SK-N-SH (cell line): Measurements from ENCODE around the gene VIPR2. TPM values are rescaled to one million over a fixed set of nuclear protein-coding genes. Genes with fewer than 3 reads are reported as not detected.

Experiments
- CTCF ChIA-PET: fragments of 300-600, 350-600 bp; formaldehyde crosslinking; extraction: SDS; loops from one replicate; lab custom pipeline; 2021; lab: Yijun Ruan, JAX
- POLR2A ChIA-PET: fragments of 350-600 bp; sonication (Branson Sonifier 250); formaldehyde crosslinking; extraction: SDS; loops from one replicate; lab custom pipeline; 2020; ENCODE audit warnings: antibody characterized with exemption, inconsistent platforms; lab: Yijun Ruan, JAX
- DNase-seq: peaks from one replicate; pipeline ENCODE4 v3.0.0; 2012
- H2AFZ ChIP-seq: fragments of 200-600 bp; sonication (generic); 2 replicates; pipeline ENCODE4 v1.8.1; 2016; ENCODE audit warnings: antibody characterized with exemption, mild to moderate bottlenecking, low read depth
- H3F3A ChIP-seq: fragments of 200-600 bp; sonication (generic); replicated peaks from 2 replicates; pipeline ENCODE3; 2016; ENCODE audit warnings: antibody characterized with exemption, mild to moderate bottlenecking; ENCODE audit not compliant: insufficient read depth
- H3K27ac ChIP-seq, 2 experiments: fragments of 200-500 bp in 1 of 2; fragments of 200-600 bp in 1 of 2; sonication (Bioruptor generic) in 1 of 2; sonication (generic), shearing (Covaris generic) in 1 of 2; 2 replicates each; pipeline versions ENCODE4 v1.5.1 to v1.6.1; 2014 to 2016; ENCODE audit warnings: low read depth in 2 of 2, inconsistent platforms in 1 of 2, low read length in 1 of 2, mild to moderate bottlenecking in 1 of 2, mixed read lengths in 1 of 2
- H3K27me3 ChIP-seq: fragments of 200-600 bp; sonication (generic), shearing (Covaris generic); 2 replicates; pipeline ENCODE4 v1.6.1; 2016; ENCODE audit warnings: mixed run types; ENCODE audit not compliant: insufficient read depth
- H3K36me3 ChIP-seq, 2 experiments: fragments of 200-500 bp in 1 of 2; fragments of 200-600 bp in 1 of 2; sonication (Bioruptor generic) in 1 of 2; sonication (generic) in 1 of 2; replicated peaks in 1 of 2; 2 replicates each; pipeline versions ENCODE3 to v1.5.1; 2014 to 2016; ENCODE audit warnings: low read length in 1 of 2, mild to moderate bottlenecking in 1 of 2; ENCODE audit not compliant: insufficient read depth in 2 of 2, control insufficient read depth in 1 of 2
- H3K4me1 ChIP-seq, 2 experiments: fragments of 200-500 bp in 1 of 2; fragments of 200-600 bp in 1 of 2; sonication (Bioruptor generic) in 1 of 2; sonication (generic), shearing (Covaris generic) in 1 of 2; 2 replicates each; pipeline versions ENCODE4 v1.5.1 to v1.6.1; 2014 to 2016; ENCODE audit warnings: low read depth in 1 of 2, low read length in 1 of 2, mixed run types in 1 of 2; ENCODE audit not compliant: insufficient read depth in 2 of 2, control insufficient read depth in 1 of 2
- H3K4me2 ChIP-seq: fragments of 200-600 bp; sonication (generic), shearing (Covaris generic); 2 replicates; pipeline ENCODE4 v1.6.1; 2017; ENCODE audit warnings: mixed run types
- H3K4me3 ChIP-seq, 2 experiments: fragments of 200-500 bp in 1 of 2; fragments of 200-600 bp in 1 of 2; sonication (Bioruptor generic) in 1 of 2; sonication (generic), shearing (Covaris generic) in 1 of 2; 2 replicates each; pipeline versions ENCODE4 v1.5.1 to v1.8.1; 2014 to 2016; ENCODE audit warnings: low read depth in 2 of 2, inconsistent platforms in 1 of 2, low read length in 1 of 2, mild to moderate bottlenecking in 1 of 2, mixed read lengths in 1 of 2, moderate library complexity in 1 of 2
- H3K79me2 ChIP-seq: fragments of 200-600 bp; sonication (generic); 2 replicates; pipeline ENCODE4 v1.8.1; 2017; ENCODE audit warnings: mild to moderate bottlenecking; ENCODE audit not compliant: insufficient read depth
- H3K9ac ChIP-seq: fragments of 200-600 bp; sonication (generic); 2 replicates; pipeline ENCODE4 v1.6.1; 2017; ENCODE audit warnings: mixed run types
- H3K9me2 ChIP-seq: fragments of 200-600 bp; sonication (generic); 2 replicates; pipeline ENCODE4 v1.6.1; 2017; ENCODE audit warnings: mixed run types
- H3K9me3 ChIP-seq: fragments of 200-600 bp; sonication (generic); 2 replicates; pipeline ENCODE4 v1.6.1; 2017; ENCODE audit warnings: mixed run types, mild to moderate bottlenecking, moderate library complexity
- H4K20me1 ChIP-seq: fragments of 200-600 bp; sonication (generic); 2 replicates; pipeline ENCODE4 v1.6.1; 2017; ENCODE audit warnings: mild to moderate bottlenecking, mixed run types; ENCODE audit not compliant: insufficient read depth
- EP300 ChIP-seq, 2 experiments: IDR thresholded peaks; 2 replicates each; pipeline versions ENCODE4 v1.4.0 to v1.6.1; 2012; ENCODE audit warnings: borderline replicate concordance in 1 of 2, low read depth in 1 of 2, low read length in 1 of 2
- EZH2phosphoT487 ChIP-seq: fragments of 200-600 bp; sonication (generic); IDR thresholded peaks from 2 replicates; pipeline ENCODE4 v1.6.1; 2017; ENCODE audit warnings: low read depth, mixed run types, mild to moderate bottlenecking, antibody characterized with exemption, moderate library complexity, borderline replicate concordance
- FOXM1 ChIP-seq: IDR thresholded peaks from 2 replicates; pipeline ENCODE4 v1.4.0; 2012; ENCODE audit warnings: low read depth, mild to moderate bottlenecking
- GABPA ChIP-seq: IDR thresholded peaks from 2 replicates; pipeline ENCODE4 v1.4.0; 2012; ENCODE audit warnings: low read depth, mild to moderate bottlenecking
- MEF2A ChIP-seq: IDR thresholded peaks from 2 replicates; pipeline ENCODE4 v1.4.0; 2012; ENCODE audit warnings: low read depth, borderline replicate concordance
- MXI1 ChIP-seq: IDR thresholded peaks from 2 replicates; pipeline ENCODE4 v1.6.1; 2012; ENCODE audit warnings: mild to moderate bottlenecking, low read depth, low read length, improper control_type of control experiment
- NFIC ChIP-seq: IDR thresholded peaks from 2 replicates; pipeline ENCODE4 v1.4.0; 2012; ENCODE audit warnings: borderline replicate concordance
- NRF1 ChIP-seq: IDR thresholded peaks from 2 replicates; pipeline ENCODE4 v1.6.1; 2012; ENCODE audit warnings: low read depth, mild to moderate bottlenecking, low read length
- PBX3 ChIP-seq: IDR thresholded peaks from 2 replicates; pipeline ENCODE4; 2012
- RCOR1 ChIP-seq: fragments of 150-350 bp; IDR thresholded peaks from 2 replicates; pipeline ENCODE4 v1.6.1; 2017; ENCODE audit warnings: antibody characterized with exemption, low read length
- RFX5 ChIP-seq: IDR thresholded peaks from 2 replicates; pipeline ENCODE4 v1.6.1; 2012; ENCODE audit warnings: mild to moderate bottlenecking, improper control_type of control experiment, low read length
- YY1 ChIP-seq: IDR thresholded peaks from 2 replicates; pipeline ENCODE4 v1.4.0; 2012; ENCODE audit warnings: low read depth, mild to moderate bottlenecking
- ZBTB33 ChIP-seq: IDR thresholded peaks from 2 replicates; pipeline ENCODE4 v1.4.0; 2012; ENCODE audit warnings: low read depth, borderline replicate concordance
- WGBS: methylation state at CpG from one replicate; pipeline ENCODE4 v1.1.6; 2017; ENCODE audit warnings: low lambda C conversion rate; 5-methylcytosine and 5-hydroxymethylcytosine counted together
- polyA plus RNA-seq, 3 experiments: library from polyadenylated mRNA; depleted of rRNA; stranded (reverse); fragments of >200 nt; gene quantifications; 2 replicates each; pipeline ENCODE4 v1.2.3, GENCODE V29; 2012

VIPR2 gene
- polyA plus RNA-seq, 1 of the 3 experiments (the other 2 are of a cell fraction): not detected

GRCh38 chr7:159117366-159118196, 27.1 kb downstream of the VIPR2 start:
- peaks cover 0 to 10% of the 10 kb centered on the region in 2 experiments; a peak in 1 of 4 replicates for H3K4me1 ChIP-seq
- 50% methylated on average over 17 of the region's 17 CpGs for WGBS
- no peaks in the 10 kb centered on the region for H3F3A ChIP-seq
- no peak overlapping the region for H3K4me2 ChIP-seq
- ChIA-PET POLR2A (no interaction called here), CTCF (interaction anchor here (1.2 kb wide), 1 partner anchor 14 kb away, joined by 3 read pairs; no protein-coding TSS in a partner anchor)
- no peaks in the 10 kb centered on the region for H3K27me3 ChIP-seq
- H3K27ac ChIP-seq: no peak overlapping the region
- no peak for DNase-seq
- no peak overlapping the region for H3K9ac ChIP-seq
- TF ChIP-seq GABPA (no peak), RCOR1 (no peak), PBX3 (no peak), FOXM1 (no peak), YY1 (no peak), MEF2A (no peak), EZH2phosphoT487 (no peak), MXI1 (no peak), ZBTB33 (no peak), NRF1 (no peak), EP300 (IDR thresholded peaks at IDR 0.05; ENCODE audit: borderline replicate concordance in 1 of 2, low read depth in 1 of 2, low read length in 1 of 2) (no peak)
- no peaks in the 10 kb centered on the region for H3K36me3 ChIP-seq
- no peaks in the 10 kb centered on the region for H3K9me2 ChIP-seq
- no peaks in the 10 kb centered on the region for H4K20me1 ChIP-seq
- H3K4me3 ChIP-seq: no peak overlapping the region
- H3K9me3 ChIP-seq: no peaks in the 10 kb centered on the region
- no peak overlapping the region for H2AFZ ChIP-seq
- no peaks in the 10 kb centered on the region for H3K79me2 ChIP-seq

GRCh38 chr7:159116581-159117339, 27.9 kb downstream of the VIPR2 start:
- 44% methylated on average over 16 of the region's 16 CpGs for WGBS
- CTCF ChIA-PET: interaction anchor here (1.0 to 1.7 kb wide), 3 partner anchors 9 to 13 kb away, joined by 3 to 6 read pairs (median 3); no protein-coding TSS in a partner anchor
- H3K79me2 ChIP-seq: no peaks in the 10 kb centered on the region
- H3F3A ChIP-seq: no peaks in the 10 kb centered on the region
- no peak overlapping the region for H3K4me2 ChIP-seq
- no peak overlapping the region for H3K27ac ChIP-seq
- no peak for DNase-seq
- POLR2A ChIA-PET: no interaction called here
- no peaks in the 10 kb centered on the region for H4K20me1 ChIP-seq
- H3K27me3 ChIP-seq: no peaks in the 10 kb centered on the region
- no peaks in the 10 kb centered on the region for H3K36me3 ChIP-seq
- H2AFZ ChIP-seq: no peak overlapping the region
- no peak overlapping the region for H3K4me3 ChIP-seq
- peaks cover 0 to 10% of the 10 kb centered on the region in 2 experiments; a peak in 1 of 4 replicates for H3K4me1 ChIP-seq
- no peak for TF ChIP-seq NFIC
- no peak for TF ChIP-seq RFX5
- no peaks in the 10 kb centered on the region for H3K9me3 ChIP-seq
- H3K9me2 ChIP-seq: no peaks in the 10 kb centered on the region
- H3K9ac ChIP-seq: no peak overlapping the region
